GM23338 (cell line): ENCODE data around the gene RBP7. TPM values are rescaled to one million over a fixed set of nuclear protein-coding genes. Genes with fewer than 3 reads are reported as not detected.
A peak's percentile ranks its signal among the peaks of the same experiment; 100 is the strongest.

Experiments used
- ATAC-seq: fragments of 200-7000 bp; cut with Tn5 transposase; 3 replicates; pipeline ENCODE4 v1.9.1; 2020
- DNase-seq: peaks from one replicate; pipeline ENCODE4 v3.0.0-alpha.2; 2015; ENCODE audit warnings: low spot score
- H2AFZ ChIP-seq: fragments of 200-600 bp; sonication (generic); 2 replicates; pipeline ENCODE4 v1.8.0; 2016; ENCODE audit warnings: antibody characterized with exemption, mild to moderate bottlenecking, moderate library complexity
- H3F3A ChIP-seq: fragments of 200-600 bp; sonication (generic); replicated peaks from 2 replicates; pipeline ENCODE4 v1.8.0; 2017; ENCODE audit warnings: antibody characterized with exemption, mixed run types, low read depth
- H3K27ac ChIP-seq: fragments of 200-600 bp; sonication (generic); 2 replicates; pipeline ENCODE4 v1.6.1; 2016; ENCODE audit warnings: low read depth
- H3K27me3 ChIP-seq: fragments of 200-600 bp; sonication (generic); 2 replicates; pipeline ENCODE4 v1.8.0; 2016; ENCODE audit warnings: mild to moderate bottlenecking, mixed run types, moderate library complexity; ENCODE audit not compliant: insufficient read depth
- H3K36me3 ChIP-seq: fragments of 200-600 bp; sonication (generic); 2 replicates; pipeline ENCODE4 v1.8.0; 2016; ENCODE audit warnings: mild to moderate bottlenecking; ENCODE audit not compliant: insufficient read depth
- H3K4me1 ChIP-seq: fragments of 200-600 bp; sonication (generic); 2 replicates; pipeline ENCODE4 v1.8.0; 2016; ENCODE audit warnings: mild to moderate bottlenecking, moderate library complexity; ENCODE audit not compliant: insufficient read depth
- H3K4me2 ChIP-seq: fragments of 200-600 bp; sonication (generic); 2 replicates; pipeline ENCODE4 v1.7.1; 2017; ENCODE audit warnings: mixed run types
- H3K4me3 ChIP-seq: fragments of 200-600 bp; sonication (generic); 2 replicates; pipeline ENCODE4 v1.6.1; 2016; ENCODE audit warnings: mixed run types
- H3K79me2 ChIP-seq: fragments of 200-600 bp; sonication (generic); replicated peaks from 2 replicates; pipeline ENCODE4 v1.8.0; 2017; ENCODE audit warnings: mild to moderate bottlenecking; ENCODE audit not compliant: insufficient read depth
- H3K9me2 ChIP-seq: fragments of 200-600 bp; sonication (generic); 2 replicates; pipeline ENCODE4 v1.8.0; 2017; ENCODE audit not compliant: insufficient read depth
- H4K20me1 ChIP-seq: fragments of 200-600 bp; sonication (generic); replicated peaks from 2 replicates; pipeline ENCODE4 v1.8.0; 2017; ENCODE audit warnings: mild to moderate bottlenecking; ENCODE audit not compliant: insufficient read depth
- H3K27ac Mint-ChIP-seq: 2 replicates; pipeline ENCODE4 v1.8.0; 2020; ENCODE audit warnings: inconsistent platforms, mild to moderate bottlenecking, moderate library complexity, mixed read lengths
- H3K27me3 Mint-ChIP-seq: 3 replicates; pipeline ENCODE4 v1.8.0; 2022; ENCODE audit warnings: low read depth, mild to moderate bottlenecking, moderate library complexity, mixed read lengths, inconsistent platforms; ENCODE audit not compliant: insufficient read depth, poor library complexity
- H3K36me3 Mint-ChIP-seq: 3 replicates; pipeline ENCODE4 v1.8.0; 2021; ENCODE audit warnings: low read depth, mild to moderate bottlenecking, inconsistent platforms, moderate library complexity, mixed read lengths
- H3K4me1 Mint-ChIP-seq: 3 replicates; pipeline ENCODE4 v1.8.0; 2020; ENCODE audit warnings: mild to moderate bottlenecking, inconsistent platforms, mixed read lengths
- H3K4me3 Mint-ChIP-seq: 3 replicates; pipeline ENCODE4 v1.8.0; 2021; ENCODE audit warnings: moderate library complexity, mild to moderate bottlenecking, inconsistent platforms, mixed read lengths
- H3K9me3 Mint-ChIP-seq: 3 replicates; pipeline ENCODE4 v1.8.0; 2020; ENCODE audit warnings: moderate library complexity, mild to moderate bottlenecking, inconsistent platforms, mixed read lengths
- EZH2phosphoT487 ChIP-seq: fragments of 200-600 bp; sonication (generic); IDR thresholded peaks from one replicate; pipeline ENCODE4 v1.8.1; 2018; ENCODE audit warnings: antibody characterized with exemption; ENCODE audit not compliant: unreplicated experiment
- JUNB ChIP-seq: IDR thresholded peaks from one replicate; pipeline ENCODE4 v1.6.1; 2016; ENCODE audit warnings: antibody characterized with exemption; ENCODE audit not compliant: unreplicated experiment
- NANOG ChIP-seq: IDR thresholded peaks from 2 replicates; pipeline ENCODE4 v1.6.1; 2016; ENCODE audit warnings: antibody characterized with exemption, borderline replicate concordance
- POLR2AphosphoS5 ChIP-seq: IDR thresholded peaks from 2 replicates; pipeline ENCODE4 v1.6.1; 2016; ENCODE audit warnings: antibody characterized with exemption, low read depth
- STAT1 ChIP-seq: IDR thresholded peaks from one replicate; pipeline ENCODE4 v1.6.1; 2016; ENCODE audit warnings: antibody characterized with exemption; ENCODE audit not compliant: unreplicated experiment
- polyA plus RNA-seq: library from polyadenylated mRNA; unstranded; fragments of >200 nt; fragmentation: Nextera tagmentation; extraction: Ambion mirVana; gene quantifications from 2 replicates; pipeline ENCODE4 v1.2.1, GENCODE V29; 2016
- total RNA-seq: library from RNA; depleted of rRNA; stranded (reverse); fragments of >200 nt; shearing (Covaris generic); gene quantifications from 2 replicates; pipeline ENCODE4 v1.2.3, GENCODE V29; 2014
- TF ChIP-seq, protein P1 (sequence below): fragments of 250-450 bp; sonication (Bioruptor Pico); IDR thresholded peaks from 2 replicates; pipeline ENCODE4 v1.5.0; 2020; ENCODE audit warnings: mild to moderate bottlenecking, moderate library complexity
- TF ChIP-seq, protein P2 (sequence below), 2 experiments: fragments of 200-600 bp in 1 of 2; sonication (generic) in 1 of 2; conservative IDR thresholded peaks; 2 replicates each; pipeline versions ENCODE4 v1.5.1 to v1.6.1; 2016 to 2017; ENCODE audit warnings: antibody characterized with exemption in 2 of 2, low read depth in 2 of 2, mild to moderate bottlenecking in 2 of 2, moderate library complexity in 1 of 2
- TF ChIP-seq, protein P3 (sequence below): IDR thresholded peaks from one replicate; pipeline ENCODE4 v1.6.1; 2018; ENCODE audit warnings: antibody characterized with exemption; ENCODE audit not compliant: unreplicated experiment

The RBP7 gene
- total and polyA plus RNA-seq, 2 experiments from 2014 or later, result 3.2 to 16.7 TPM

DNA sequence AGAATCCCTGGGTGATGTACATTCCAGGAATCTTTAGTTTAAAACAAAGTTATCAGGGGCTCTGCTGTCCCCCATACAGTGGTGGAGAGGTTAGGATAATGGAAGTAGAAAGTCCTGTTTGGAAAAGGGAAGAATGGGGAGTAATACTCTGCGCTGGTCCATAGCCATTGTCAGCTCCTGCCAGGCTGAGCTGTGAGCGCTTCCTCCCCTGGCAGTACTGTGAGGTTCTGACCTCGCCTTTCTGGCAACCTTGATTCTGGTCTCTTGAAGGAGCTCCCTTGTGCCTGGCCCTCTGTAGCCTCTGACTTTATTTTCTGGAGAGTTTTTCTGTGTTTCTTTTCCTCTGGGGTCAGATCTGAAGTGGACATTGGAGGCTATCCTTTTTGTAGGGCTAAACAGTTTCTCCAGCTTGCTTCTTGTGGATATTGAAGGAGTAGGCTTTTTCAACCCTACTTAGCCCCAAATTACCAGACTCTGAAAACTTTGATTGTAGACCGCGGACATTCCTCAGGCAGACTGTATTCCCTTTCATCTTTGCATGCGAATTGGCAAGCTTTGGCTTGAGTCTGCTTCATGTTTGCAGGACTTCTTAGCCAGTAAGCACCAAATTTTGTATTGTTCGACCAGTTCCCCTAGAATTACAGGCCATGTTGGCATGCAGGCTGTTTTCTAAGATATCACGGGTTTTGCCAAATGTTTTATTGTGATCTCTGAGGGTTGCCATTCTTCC lies 49.5 kb downstream of the RBP7 start:
- H3K4me2 ChIP-seq, result peak overlapping the region; percentile 52; the same call in 1 of the 2 replicates

More for the DNA sequence above, 49.5 kb downstream of the RBP7 start:
- no peak overlapping the region for H3K4me3 ChIP-seq
- H3K79me2 ChIP-seq, result peaks cover 100% of the 10 kb centered on the region
- no peaks in the 10 kb centered on the region for H3K27me3 ChIP-seq
- Mint-ChIP-seq H3K27me3 (peaks cover 3% of the 10 kb centered on the region), H3K9me3 (no peaks in the 10 kb centered on the region), H3K4me1 (peaks cover 24% of the 10 kb centered on the region), H3K4me3 (no peak overlapping the region; the same call in 2 of the 3 replicates), H3K36me3 (peaks cover 19% of the 10 kb centered on the region), H3K27ac (peak overlapping the region; percentile 43)
- H2AFZ ChIP-seq, result no peak overlapping the region
- H3K4me1 ChIP-seq, result peaks cover 19% of the 10 kb centered on the region
- no peaks in the 10 kb centered on the region for H3K36me3 ChIP-seq
- ATAC-seq (peak; percentile 62), DNase-seq (no peak)
- peaks cover 41% of the 10 kb centered on the region for H4K20me1 ChIP-seq
- H3K9me2 ChIP-seq, result no peaks in the 10 kb centered on the region
- H3K27ac ChIP-seq, result peak overlapping the region; percentile 51; the same call in 1 of the 2 replicates
- TF ChIP-seq, protein P1, sequence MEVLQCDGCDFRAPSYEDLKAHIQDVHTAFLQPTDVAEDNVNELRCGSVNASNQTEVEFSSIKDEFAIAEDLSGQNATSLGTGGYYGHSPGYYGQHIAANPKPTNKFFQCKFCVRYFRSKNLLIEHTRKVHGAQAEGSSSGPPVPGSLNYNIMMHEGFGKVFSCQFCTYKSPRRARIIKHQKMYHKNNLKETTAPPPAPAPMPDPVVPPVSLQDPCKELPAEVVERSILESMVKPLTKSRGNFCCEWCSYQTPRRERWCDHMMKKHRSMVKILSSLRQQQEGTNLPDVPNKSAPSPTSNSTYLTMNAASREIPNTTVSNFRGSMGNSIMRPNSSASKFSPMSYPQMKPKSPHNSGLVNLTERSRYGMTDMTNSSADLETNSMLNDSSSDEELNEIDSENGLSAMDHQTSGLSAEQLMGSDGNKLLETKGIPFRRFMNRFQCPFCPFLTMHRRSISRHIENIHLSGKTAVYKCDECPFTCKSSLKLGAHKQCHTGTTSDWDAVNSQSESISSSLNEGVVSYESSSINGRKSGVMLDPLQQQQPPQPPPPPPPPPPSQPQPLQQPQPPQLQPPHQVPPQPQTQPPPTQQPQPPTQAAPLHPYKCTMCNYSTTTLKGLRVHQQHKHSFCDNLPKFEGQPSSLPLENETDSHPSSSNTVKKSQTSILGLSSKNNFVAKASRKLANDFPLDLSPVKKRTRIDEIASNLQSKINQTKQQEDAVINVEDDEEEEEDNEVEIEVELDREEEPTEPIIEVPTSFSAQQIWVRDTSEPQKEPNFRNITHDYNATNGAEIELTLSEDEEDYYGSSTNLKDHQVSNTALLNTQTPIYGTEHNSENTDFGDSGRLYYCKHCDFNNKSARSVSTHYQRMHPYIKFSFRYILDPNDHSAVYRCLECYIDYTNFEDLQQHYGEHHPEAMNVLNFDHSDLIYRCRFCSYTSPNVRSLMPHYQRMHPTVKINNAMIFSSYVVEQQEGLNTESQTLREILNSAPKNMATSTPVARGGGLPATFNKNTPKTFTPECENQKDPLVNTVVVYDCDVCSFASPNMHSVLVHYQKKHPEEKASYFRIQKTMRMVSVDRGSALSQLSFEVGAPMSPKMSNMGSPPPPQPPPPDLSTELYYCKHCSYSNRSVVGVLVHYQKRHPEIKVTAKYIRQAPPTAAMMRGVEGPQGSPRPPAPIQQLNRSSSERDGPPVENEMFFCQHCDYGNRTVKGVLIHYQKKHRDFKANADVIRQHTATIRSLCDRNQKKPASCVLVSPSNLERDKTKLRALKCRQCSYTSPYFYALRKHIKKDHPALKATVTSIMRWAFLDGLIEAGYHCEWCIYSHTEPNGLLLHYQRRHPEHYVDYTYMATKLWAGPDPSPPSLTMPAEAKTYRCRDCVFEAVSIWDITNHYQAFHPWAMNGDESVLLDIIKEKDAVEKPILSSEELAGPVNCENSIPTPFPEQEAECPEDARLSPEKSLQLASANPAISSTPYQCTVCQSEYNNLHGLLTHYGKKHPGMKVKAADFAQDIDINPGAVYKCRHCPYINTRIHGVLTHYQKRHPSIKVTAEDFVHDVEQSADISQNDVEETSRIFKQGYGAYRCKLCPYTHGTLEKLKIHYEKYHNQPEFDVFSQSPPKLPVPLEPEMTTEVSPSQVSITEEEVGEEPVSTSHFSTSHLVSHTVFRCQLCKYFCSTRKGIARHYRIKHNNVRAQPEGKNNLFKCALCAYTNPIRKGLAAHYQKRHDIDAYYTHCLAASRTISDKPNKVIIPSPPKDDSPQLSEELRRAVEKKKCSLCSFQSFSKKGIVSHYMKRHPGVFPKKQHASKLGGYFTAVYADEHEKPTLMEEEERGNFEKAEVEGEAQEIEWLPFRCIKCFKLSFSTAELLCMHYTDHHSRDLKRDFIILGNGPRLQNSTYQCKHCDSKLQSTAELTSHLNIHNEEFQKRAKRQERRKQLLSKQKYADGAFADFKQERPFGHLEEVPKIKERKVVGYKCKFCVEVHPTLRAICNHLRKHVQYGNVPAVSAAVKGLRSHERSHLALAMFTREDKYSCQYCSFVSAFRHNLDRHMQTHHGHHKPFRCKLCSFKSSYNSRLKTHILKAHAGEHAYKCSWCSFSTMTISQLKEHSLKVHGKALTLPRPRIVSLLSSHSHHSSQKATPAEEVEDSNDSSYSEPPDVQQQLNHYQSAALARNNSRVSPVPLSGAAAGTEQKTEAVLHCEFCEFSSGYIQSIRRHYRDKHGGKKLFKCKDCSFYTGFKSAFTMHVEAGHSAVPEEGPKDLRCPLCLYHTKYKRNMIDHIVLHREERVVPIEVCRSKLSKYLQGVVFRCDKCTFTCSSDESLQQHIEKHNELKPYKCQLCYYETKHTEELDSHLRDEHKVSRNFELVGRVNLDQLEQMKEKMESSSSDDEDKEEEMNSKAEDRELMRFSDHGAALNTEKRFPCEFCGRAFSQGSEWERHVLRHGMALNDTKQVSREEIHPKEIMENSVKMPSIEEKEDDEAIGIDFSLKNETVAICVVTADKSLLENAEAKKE, result no peak
- TF ChIP-seq, protein P2, sequence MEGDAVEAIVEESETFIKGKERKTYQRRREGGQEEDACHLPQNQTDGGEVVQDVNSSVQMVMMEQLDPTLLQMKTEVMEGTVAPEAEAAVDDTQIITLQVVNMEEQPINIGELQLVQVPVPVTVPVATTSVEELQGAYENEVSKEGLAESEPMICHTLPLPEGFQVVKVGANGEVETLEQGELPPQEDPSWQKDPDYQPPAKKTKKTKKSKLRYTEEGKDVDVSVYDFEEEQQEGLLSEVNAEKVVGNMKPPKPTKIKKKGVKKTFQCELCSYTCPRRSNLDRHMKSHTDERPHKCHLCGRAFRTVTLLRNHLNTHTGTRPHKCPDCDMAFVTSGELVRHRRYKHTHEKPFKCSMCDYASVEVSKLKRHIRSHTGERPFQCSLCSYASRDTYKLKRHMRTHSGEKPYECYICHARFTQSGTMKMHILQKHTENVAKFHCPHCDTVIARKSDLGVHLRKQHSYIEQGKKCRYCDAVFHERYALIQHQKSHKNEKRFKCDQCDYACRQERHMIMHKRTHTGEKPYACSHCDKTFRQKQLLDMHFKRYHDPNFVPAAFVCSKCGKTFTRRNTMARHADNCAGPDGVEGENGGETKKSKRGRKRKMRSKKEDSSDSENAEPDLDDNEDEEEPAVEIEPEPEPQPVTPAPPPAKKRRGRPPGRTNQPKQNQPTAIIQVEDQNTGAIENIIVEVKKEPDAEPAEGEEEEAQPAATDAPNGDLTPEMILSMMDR (conservative IDR thresholded peaks at IDR 0.05; ENCODE audit: low read depth in 2 of 2), result no peak
- TF ChIP-seq NANOG (no peak), EZH2phosphoT487 (no peak), POLR2AphosphoS5 (no peak), STAT1 (no peak), JUNB (no peak)
- TF ChIP-seq, protein P3, sequence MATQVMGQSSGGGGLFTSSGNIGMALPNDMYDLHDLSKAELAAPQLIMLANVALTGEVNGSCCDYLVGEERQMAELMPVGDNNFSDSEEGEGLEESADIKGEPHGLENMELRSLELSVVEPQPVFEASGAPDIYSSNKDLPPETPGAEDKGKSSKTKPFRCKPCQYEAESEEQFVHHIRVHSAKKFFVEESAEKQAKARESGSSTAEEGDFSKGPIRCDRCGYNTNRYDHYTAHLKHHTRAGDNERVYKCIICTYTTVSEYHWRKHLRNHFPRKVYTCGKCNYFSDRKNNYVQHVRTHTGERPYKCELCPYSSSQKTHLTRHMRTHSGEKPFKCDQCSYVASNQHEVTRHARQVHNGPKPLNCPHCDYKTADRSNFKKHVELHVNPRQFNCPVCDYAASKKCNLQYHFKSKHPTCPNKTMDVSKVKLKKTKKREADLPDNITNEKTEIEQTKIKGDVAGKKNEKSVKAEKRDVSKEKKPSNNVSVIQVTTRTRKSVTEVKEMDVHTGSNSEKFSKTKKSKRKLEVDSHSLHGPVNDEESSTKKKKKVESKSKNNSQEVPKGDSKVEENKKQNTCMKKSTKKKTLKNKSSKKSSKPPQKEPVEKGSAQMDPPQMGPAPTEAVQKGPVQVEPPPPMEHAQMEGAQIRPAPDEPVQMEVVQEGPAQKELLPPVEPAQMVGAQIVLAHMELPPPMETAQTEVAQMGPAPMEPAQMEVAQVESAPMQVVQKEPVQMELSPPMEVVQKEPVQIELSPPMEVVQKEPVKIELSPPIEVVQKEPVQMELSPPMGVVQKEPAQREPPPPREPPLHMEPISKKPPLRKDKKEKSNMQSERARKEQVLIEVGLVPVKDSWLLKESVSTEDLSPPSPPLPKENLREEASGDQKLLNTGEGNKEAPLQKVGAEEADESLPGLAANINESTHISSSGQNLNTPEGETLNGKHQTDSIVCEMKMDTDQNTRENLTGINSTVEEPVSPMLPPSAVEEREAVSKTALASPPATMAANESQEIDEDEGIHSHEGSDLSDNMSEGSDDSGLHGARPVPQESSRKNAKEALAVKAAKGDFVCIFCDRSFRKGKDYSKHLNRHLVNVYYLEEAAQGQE, result no peak
- no peaks in the 10 kb centered on the region for H3F3A ChIP-seq
